H7 (cell line): ENCODE measurements around the gene GGACT. TPM values are rescaled to one million over a fixed set of nuclear protein-coding genes. Genes with fewer than 3 reads are reported as not detected.
"Not testable (repeated sequence)": the region's sequence is repeated elsewhere in the genome, so short reads cannot be mapped to it uniquely, and the experiment has no call there.

Experiments used
- DNase-seq: peaks from one replicate; pipeline ENCODE4 v3.0.0; 2012
- H3K27me3 ChIP-seq: 2 replicates; pipeline ENCODE4 v1.6.0; 2011; ENCODE audit warnings: mild to moderate bottlenecking, low read length; ENCODE audit not compliant: control insufficient read depth, insufficient read depth
- H3K36me3 ChIP-seq: replicated peaks from 2 replicates; pipeline ENCODE4 v1.5.1; 2011; ENCODE audit warnings: low read length; ENCODE audit not compliant: control insufficient read depth, insufficient read depth
- H3K4me3 ChIP-seq: 2 replicates; pipeline ENCODE4 v1.5.1; 2011; ENCODE audit warnings: low read depth, mild to moderate bottlenecking, control low read depth, low read length, moderate library complexity; ENCODE audit not compliant: insufficient read depth
- total RNA-seq: library from RNA; depleted of rRNA; stranded (reverse); fragments of >200 nt; shearing (Covaris generic); gene quantifications from 2 replicates; pipeline ENCODE4 v1.2.3, GENCODE V29; 2014; rRNA removed

The GGACT gene
- 1.4 and 3.0 TPM in 2 replicates for total RNA-seq

GRCh38 chr13:100588331-100589177, at the start of gene GGACT:
TSS of gene GGACT (minus strand) at chr13:100588789. CDS start at chr13:100532591, 56,198 bp downstream.
- peak; percentile 98 for DNase-seq
- Histone ChIP-seq H3K4me3 (peak within 1 kb of the TSS; percentile 64), H3K36me3 (no peaks in the 10 kb centered on the region), H3K27me3 (peaks cover 3% of the 10 kb centered on the region; the same call in 1 of the 2 replicates)

GRCh38 chr13:100637796-100638195, 49.2 kb upstream of the GGACT start:
- Histone ChIP-seq H3K4me3 (no peak overlapping the region), H3K36me3 (peaks cover 25% of the 10 kb centered on the region), H3K27me3 (no peaks in the 10 kb centered on the region)
- DNase-seq = no peak

GRCh38 chr13:100637380-100637779, 48.8 kb upstream of the GGACT start:
- no peak for DNase-seq
- Histone ChIP-seq H3K4me3 (no peak overlapping the region), H3K36me3 (peaks cover 24% of the 10 kb centered on the region), H3K27me3 (no peaks in the 10 kb centered on the region)

GRCh38 chr13:100636441-100636840, 47.9 kb upstream of the GGACT start:
- H3K27me3 ChIP-seq = no peaks in the 10 kb centered on the region
- peaks cover 17% of the 10 kb centered on the region for H3K36me3 ChIP-seq
- H3K4me3 ChIP-seq = no peak overlapping the region
- no peak for DNase-seq

- DNase-seq = no peak
- Histone ChIP-seq H3K36me3 (peaks cover 17% of the 10 kb centered on the region), H3K4me3 (no peak overlapping the region), H3K27me3 (no peaks in the 10 kb centered on the region)
Measured at GRCh38 chr13:100636004-100636403, 47.4 kb upstream of the GGACT start.

- DNase-seq = no peak
- no peaks in the 10 kb centered on the region for H3K27me3 ChIP-seq
- H3K4me3 ChIP-seq = no peak overlapping the region
- H3K36me3 ChIP-seq = peaks cover 17% of the 10 kb centered on the region
Measured at GRCh38 chr13:100634696-100635095, 46.1 kb upstream of the GGACT start.

- Histone ChIP-seq H3K4me3 (no peak overlapping the region), H3K36me3 (peaks cover 20% of the 10 kb centered on the region), H3K27me3 (no peaks in the 10 kb centered on the region)
- no peak for DNase-seq
Measured at GRCh38 chr13:100633461-100633860, 44.9 kb upstream of the GGACT start.

- Histone ChIP-seq H3K27me3 (no peaks in the 10 kb centered on the region), H3K36me3 (peaks cover 20% of the 10 kb centered on the region), H3K4me3 (no peak overlapping the region)
- DNase-seq = peak; percentile 45
Measured at GRCh38 chr13:100630555-100630954, 42.0 kb upstream of the GGACT start.

- DNase-seq = no peak
Measured at GRCh38 chr13:100627120-100627519, 38.5 kb upstream of the GGACT start.

GRCh38 chr13:100625447-100625846, 36.9 kb upstream of the GGACT start:
- H3K4me3 ChIP-seq = no peak overlapping the region

More at GRCh38 chr13:100627120-100627519, 38.5 kb upstream of the GGACT start:
- peaks cover 13% of the 10 kb centered on the region for H3K36me3 ChIP-seq
- H3K27me3 ChIP-seq = no peaks in the 10 kb centered on the region
- no peak overlapping the region for H3K4me3 ChIP-seq

GRCh38 chr13:100620792-100621191, 32.2 kb upstream of the GGACT start:
- Histone ChIP-seq H3K4me3 (no peak overlapping the region), H3K36me3 (peaks cover 4% of the 10 kb centered on the region), H3K27me3 (no peaks in the 10 kb centered on the region)
- DNase-seq = no peak

More at GRCh38 chr13:100625447-100625846, 36.9 kb upstream of the GGACT start:
- Histone ChIP-seq H3K36me3 (peaks cover 13% of the 10 kb centered on the region), H3K27me3 (no peaks in the 10 kb centered on the region)
- DNase-seq = no peak

- no peaks in the 10 kb centered on the region for H3K27me3 ChIP-seq
- H3K4me3 ChIP-seq = no peak overlapping the region
- H3K36me3 ChIP-seq = peaks cover 4% of the 10 kb centered on the region
- no peak for DNase-seq
Measured at GRCh38 chr13:100619940-100620339, 31.4 kb upstream of the GGACT start.

- not testable (repeated sequence) for DNase-seq, H3K4me3 ChIP-seq, H3K36me3 ChIP-seq, H3K27me3 ChIP-seq
Measured at GRCh38 chr13:100618897-100619296, 30.3 kb upstream of the GGACT start.

GRCh38 chr13:100613031-100613430, 24.4 kb upstream of the GGACT start:
- no peak overlapping the region for H3K4me3 ChIP-seq
- no peak for DNase-seq
- no peaks in the 10 kb centered on the region for H3K27me3 ChIP-seq
- no peaks in the 10 kb centered on the region for H3K36me3 ChIP-seq

- DNase-seq = no peak
- H3K27me3 ChIP-seq = no peaks in the 10 kb centered on the region
- no peaks in the 10 kb centered on the region for H3K36me3 ChIP-seq
- H3K4me3 ChIP-seq = no peak overlapping the region
Measured at GRCh38 chr13:100611678-100612492, 23.3 kb upstream of the GGACT start.
